Right atrium auricular region (tissue), 2 donors: ENCODE data around the gene LAMB4. TPM values are rescaled to one million over a fixed set of nuclear protein-coding genes. Genes with fewer than 3 reads are reported as not detected.

Experiments used
- DNase-seq: peaks from one replicate; pipeline ENCODE4 v3.0.0-alpha.2; 2019; ENCODE audit warnings: low spot score
- H3K27ac ChIP-seq, 2 donors: fragments of 200-600 bp; sonication (generic); 1 replicate in 1 of 2; 2 replicates in 1 of 2; pipeline ENCODE4 v1.5.1; 2016 to 2019
- H3K27me3 ChIP-seq, 2 donors: fragments of 200-600 bp; sonication (generic); one replicate each; pipeline versions ENCODE4 v1.5.1 to v1.6.0; 2017 to 2019
- H3K36me3 ChIP-seq: fragments of 200-600 bp; sonication (generic); one replicate; pipeline ENCODE4 v1.5.1; 2016
- H3K4me1 ChIP-seq, 2 donors: fragments of 200-600 bp; sonication (generic); one replicate each; pipeline versions ENCODE4 v1.5.1 to v1.6.0; 2017 to 2019
- H3K4me3 ChIP-seq, 2 donors: fragments of 200-600 bp; sonication (generic); 1 replicate in 1 of 2; 2 replicates in 1 of 2; pipeline ENCODE4 v1.5.1; 2017 to 2019; ENCODE audit warnings: mild to moderate bottlenecking in 1 of 2, moderate library complexity in 1 of 2
- H3K9me3 ChIP-seq, 2 donors: fragments of 200-600 bp; sonication (generic); one replicate each; pipeline ENCODE4 v1.5.1; 2019
- CTCF ChIP-seq, 2 donors: fragments of 200-600 bp; sonication (generic); IDR thresholded peaks; one replicate each; pipeline ENCODE4 v1.5.1; 2019; ENCODE audit warnings: antibody characterized with exemption in 2 of 2
- total RNA-seq, 2 donors: library from RNA; depleted of rRNA; stranded (reverse); fragments of >200 nt; gene quantifications; one replicate each; pipeline ENCODE4 v1.1.0, GENCODE V29; 2016

The LAMB4 gene
- total RNA-seq, 2 donors from 2014 or later: not detected

- no peaks in the 10 kb centered on the region for H3K9me3 ChIP-seq
- DNase-seq: no peak
Observed at GRCh38 chr7:108135446-108136190, 5.5 kb upstream of the LAMB4 start.

GRCh38 chr7:108134486-108134885 is 4.3 kb upstream of the LAMB4 start:
- no peaks in the 10 kb centered on the region for H3K36me3 ChIP-seq

More at GRCh38 chr7:108135446-108136190, 5.5 kb upstream of the LAMB4 start:
- Histone ChIP-seq H3K27me3 (no peaks in the 10 kb centered on the region), H3K4me1 (no peaks in the 10 kb centered on the region), H3K27ac (no peak overlapping the region), H3K36me3 (no peaks in the 10 kb centered on the region), H3K4me3 (no peak overlapping the region)
- no peak for TF ChIP-seq CTCF (IDR thresholded peaks at IDR 0.05)

GRCh38 chr7:108132551-108133265 is 2.5 kb upstream of the LAMB4 start:
- DNase-seq: no peak
- no peak for TF ChIP-seq CTCF (IDR thresholded peaks at IDR 0.05)

More at GRCh38 chr7:108134486-108134885, 4.3 kb upstream of the LAMB4 start:
- Histone ChIP-seq H3K4me3 (no peak overlapping the region), H3K27ac (no peak overlapping the region), H3K4me1 (no peaks in the 10 kb centered on the region), H3K9me3 (no peaks in the 10 kb centered on the region), H3K27me3 (no peaks in the 10 kb centered on the region)
- TF ChIP-seq CTCF (IDR thresholded peaks at IDR 0.05): no peak
- no peak for DNase-seq

GRCh38 chr7:108129018-108129965 is 869 bp downstream of the LAMB4 start:
- Histone ChIP-seq H3K27ac (no peak overlapping the region), H3K36me3 (no peaks in the 10 kb centered on the region), H3K4me3 (no peak overlapping the region), H3K27me3 (no peaks in the 10 kb centered on the region), H3K9me3 (no peaks in the 10 kb centered on the region), H3K4me1 (no peaks in the 10 kb centered on the region)
- TF ChIP-seq CTCF (IDR thresholded peaks at IDR 0.05): no peak
- DNase-seq: no peak

More at GRCh38 chr7:108132551-108133265, 2.5 kb upstream of the LAMB4 start:
- Histone ChIP-seq H3K27ac (no peak overlapping the region), H3K4me3 (no peak overlapping the region), H3K4me1 (no peaks in the 10 kb centered on the region), H3K27me3 (no peaks in the 10 kb centered on the region), H3K36me3 (no peaks in the 10 kb centered on the region), H3K9me3 (no peaks in the 10 kb centered on the region)

GRCh38 chr7:108128514-108128913 is 1.6 kb downstream of the LAMB4 start:
- DNase-seq: no peak
- Histone ChIP-seq H3K4me1 (no peaks in the 10 kb centered on the region), H3K27me3 (no peaks in the 10 kb centered on the region), H3K27ac (no peak overlapping the region), H3K4me3 (no peak overlapping the region), H3K9me3 (no peaks in the 10 kb centered on the region), H3K36me3 (no peaks in the 10 kb centered on the region)
- no peak for TF ChIP-seq CTCF (IDR thresholded peaks at IDR 0.05)
